C4-2B (cell line): ENCODE measurements around the gene TOP3B.

ENCODE experiments used
- H3K27ac ChIP-seq: fragments of 450-650 bp; 2 replicates; pipeline ENCODE4 v1.5.1; 2017
- CTCF ChIP-seq: fragments of 450-650 bp; conservative IDR thresholded peaks from 2 replicates; pipeline ENCODE4 v1.5.1; 2017; ENCODE audit warnings: mild to moderate bottlenecking
- ZFX ChIP-seq: fragments of 450-650 bp; IDR thresholded peaks from 2 replicates; pipeline ENCODE4 v1.6.1; 2017

Gene TOP3B

GRCh38 chr22:21970037-21970799, 12.4 kb downstream of the TOP3B start:
- TF ChIP-seq ZFX (no peak), CTCF (no peak)

DNA sequence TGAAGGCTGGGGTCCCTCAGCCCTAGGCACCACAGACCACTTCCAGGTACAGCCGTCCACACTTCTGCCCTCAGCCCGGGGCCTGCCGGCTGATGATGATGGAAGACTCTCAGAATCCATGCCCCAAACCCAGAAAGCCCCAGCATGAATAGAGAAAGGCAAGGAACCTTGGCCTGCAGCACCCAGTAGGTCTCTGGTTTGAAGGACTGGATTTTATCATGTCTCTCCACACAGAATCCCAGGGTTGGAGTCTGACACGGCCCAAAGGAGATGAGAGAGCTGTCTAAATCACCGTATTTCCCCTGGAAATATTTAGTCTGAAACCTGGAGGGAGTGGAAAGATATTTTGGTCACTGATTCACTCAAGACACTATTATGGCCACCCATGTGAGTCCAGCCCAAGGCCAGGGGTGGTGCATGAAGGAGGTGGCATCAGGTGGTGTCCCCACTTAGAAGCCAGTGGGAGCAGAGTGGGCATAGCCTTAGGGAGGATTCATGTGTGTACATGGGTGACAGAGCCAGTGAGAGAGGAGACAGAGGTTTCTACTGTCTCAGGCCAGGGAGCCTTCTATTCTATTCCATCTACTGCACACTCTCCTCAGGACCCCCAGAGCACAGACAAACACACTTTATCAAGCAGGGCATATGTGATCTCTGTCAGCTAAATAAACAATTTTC, 14.0 kb downstream of the TOP3B start:
- no peak overlapping the region for H3K27ac ChIP-seq
- TF ChIP-seq CTCF (no peak), ZFX (no peak)

More at GRCh38 chr22:21970037-21970799, 12.4 kb downstream of the TOP3B start:
- no peak overlapping the region for H3K27ac ChIP-seq

DNA sequence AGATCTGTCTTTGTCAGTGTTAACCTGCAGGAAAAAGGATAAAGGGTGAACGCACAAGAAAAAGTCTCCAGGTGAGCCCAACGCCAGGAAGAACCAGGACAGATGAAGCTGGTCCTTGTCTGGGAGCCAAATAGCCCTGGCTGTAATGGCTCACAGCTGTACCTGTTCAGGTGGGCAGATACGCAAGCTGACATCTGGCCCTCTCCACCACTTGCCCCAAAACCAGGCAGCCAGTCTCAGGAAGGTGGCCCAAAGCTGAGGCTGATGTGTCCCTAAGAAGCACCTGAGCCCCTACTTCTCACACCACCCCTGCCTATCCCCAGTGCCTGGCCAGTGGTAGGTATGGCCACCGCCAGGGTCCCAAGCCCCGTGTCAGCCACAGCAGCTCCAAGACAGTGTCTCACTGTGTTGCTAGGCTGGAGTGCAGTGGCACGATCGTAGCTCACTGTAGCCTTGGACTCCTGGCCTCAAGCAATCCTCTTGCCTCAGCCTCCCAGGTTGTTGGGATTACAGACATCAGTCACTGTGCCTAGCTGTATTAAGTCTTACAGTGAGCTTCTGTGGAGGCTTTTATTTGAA, 14.8 kb downstream of the TOP3B start:
- no peak overlapping the region for H3K27ac ChIP-seq
- TF ChIP-seq CTCF (no peak), ZFX (no peak)

DNA sequence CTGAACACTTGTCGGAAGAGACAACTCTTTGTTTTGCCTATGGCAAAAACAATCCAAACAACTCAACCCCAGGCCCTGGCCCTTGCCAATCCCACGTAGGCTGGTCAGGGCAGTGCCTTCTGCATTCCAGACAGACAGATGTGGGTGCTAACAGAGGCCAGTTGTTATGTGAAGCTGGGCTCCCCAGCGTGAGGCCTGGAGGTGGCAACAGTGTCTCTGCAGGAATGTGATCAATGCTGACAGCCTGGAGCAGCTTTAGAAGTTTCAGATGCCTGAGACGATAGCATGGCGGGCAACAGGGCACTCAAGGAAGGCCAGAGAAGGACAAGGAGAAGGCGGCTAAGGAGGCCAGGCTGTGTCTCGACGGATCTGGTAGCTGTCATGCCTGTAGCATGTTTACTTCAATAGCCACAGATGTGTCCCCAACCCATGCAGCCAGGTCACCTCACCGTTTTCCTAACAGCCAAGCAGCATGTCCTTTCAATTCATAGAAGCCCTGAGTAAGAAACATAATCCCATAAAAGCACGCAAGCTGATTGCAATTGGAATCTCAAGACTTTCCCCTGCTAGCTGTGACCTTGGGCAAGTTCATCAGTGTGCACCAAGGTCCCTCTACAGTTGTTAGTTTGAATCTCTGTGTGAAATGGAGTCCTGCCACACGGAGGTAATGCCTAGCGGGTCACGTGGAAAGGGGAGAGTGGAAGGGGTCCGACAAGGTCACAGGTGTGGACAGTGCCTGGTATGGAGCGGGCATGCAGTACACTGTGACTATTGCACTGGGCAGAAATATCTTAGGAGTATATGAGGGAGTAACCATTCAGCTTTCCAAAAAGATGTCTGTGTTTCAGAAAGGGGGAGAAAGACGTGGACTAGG, 15.7 kb downstream of the TOP3B start:
- no peak for TF ChIP-seq ZFX
- no peak for TF ChIP-seq CTCF
- no peak overlapping the region for H3K27ac ChIP-seq

DNA sequence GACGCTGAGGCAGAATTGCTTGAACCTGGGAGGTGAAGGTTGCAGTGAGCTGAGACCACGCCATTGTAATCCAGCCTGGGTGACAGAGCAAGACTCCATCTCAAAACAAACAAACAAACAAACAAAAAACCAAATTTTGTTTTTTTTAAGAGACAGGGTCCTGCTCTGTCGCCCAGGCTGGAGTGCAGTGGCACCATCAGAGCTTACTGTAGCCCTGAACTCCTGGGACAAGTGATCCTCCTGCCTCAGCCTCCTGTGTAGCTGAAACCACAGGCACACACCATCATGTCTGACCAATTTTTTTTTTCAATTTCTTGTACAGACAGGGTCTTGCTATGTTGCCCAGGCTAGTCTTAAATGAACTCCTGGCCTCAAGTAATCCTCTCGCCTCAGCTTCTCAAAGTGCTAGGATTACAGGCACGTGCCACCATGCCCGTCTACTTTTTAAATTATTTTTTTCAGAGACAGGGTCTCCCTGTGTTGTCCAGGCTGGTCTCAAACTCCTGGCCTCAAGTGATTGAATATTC, 16.8 kb downstream of the TOP3B start:
- H3K27ac ChIP-seq, result no peak overlapping the region
- TF ChIP-seq CTCF, result no peak
- no peak for TF ChIP-seq ZFX

DNA sequence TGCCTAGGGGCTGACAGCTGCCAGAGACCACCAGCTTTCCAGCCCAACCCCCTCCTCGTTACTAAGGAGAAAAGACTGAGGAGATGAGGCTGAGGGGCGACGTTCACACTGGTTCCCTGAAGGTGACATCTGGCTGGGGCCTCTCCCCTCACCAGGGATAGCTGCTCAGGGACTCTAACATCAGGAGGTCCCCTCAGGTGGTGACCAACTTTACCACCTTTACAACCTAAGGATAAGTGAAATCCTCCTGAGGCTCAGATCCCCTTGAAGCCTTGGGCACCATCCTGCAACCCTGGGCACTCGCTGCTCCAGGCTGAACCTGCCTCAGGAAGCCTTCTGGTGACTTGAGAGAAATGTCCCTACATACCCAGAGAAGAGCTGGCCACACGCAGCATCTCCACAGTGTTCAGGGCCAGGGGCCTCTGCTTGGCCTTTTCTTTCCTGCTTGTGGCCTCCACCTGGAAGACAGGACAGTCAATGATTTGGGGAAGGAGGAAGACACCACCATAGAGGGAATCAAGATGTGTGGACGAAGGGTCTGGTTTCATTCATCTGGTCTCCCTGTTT, 17.6 kb downstream of the TOP3B start:
- TF ChIP-seq CTCF (no peak), ZFX (no peak)
- H3K27ac ChIP-seq, result no peak overlapping the region
